HTR-8/SVneo (cell line): ENCODE measurements around the gene CCDC137.

Experiments used
- DNase-seq: peaks from one replicate; pipeline ENCODE4 v3.0.0; 2011; ENCODE audit warnings: low spot score, mixed read lengths; ENCODE audit not compliant: insufficient read length
- FAIRE-seq: peaks from 2 replicates; lab custom pipeline; 2011; peaks lifted over from hg19 to GRCh38; lab: Jason Lieb, UNC

Gene CCDC137

GRCh38 chr17:81713556-81714411 is 47.2 kb downstream of the CCDC137 start:
- FAIRE-seq (no peak), DNase-seq (no peak)

- DNase-seq, result no peak
- no peak for FAIRE-seq
Measured at GRCh38 chr17:81714412-81715106, 48.0 kb downstream of the CCDC137 start.

GRCh38 chr17:81715107-81715871 is 48.8 kb downstream of the CCDC137 start:
- DNase-seq, result no peak
- no peak for FAIRE-seq

GRCh38 chr17:81715872-81716673 is 49.5 kb downstream of the CCDC137 start:
- DNase-seq, result no peak
- no peak for FAIRE-seq

GRCh38 chr17:81716674-81716996 is 50.1 kb downstream of the CCDC137 start:
- FAIRE-seq (no peak), DNase-seq (no peak)

GRCh38 chr17:81717049-81717765 is 50.7 kb downstream of the CCDC137 start:
- DNase-seq, result no peak
- FAIRE-seq, result no peak

GRCh38 chr17:81717766-81718089 is 51.2 kb downstream of the CCDC137 start:
- FAIRE-seq (no peak), DNase-seq (no peak)

GRCh38 chr17:81719410-81720266 is 53.1 kb downstream of the CCDC137 start:
- DNase-seq (no peak), FAIRE-seq (no peak)

GRCh38 chr17:81720267-81721071 is 53.9 kb downstream of the CCDC137 start:
- FAIRE-seq (no peak), DNase-seq (no peak)

- FAIRE-seq, result no peak
- DNase-seq, result no peak
Measured at GRCh38 chr17:81722184-81723120, 55.9 kb downstream of the CCDC137 start.
